WTC11 (cell line): ENCODE measurements around the gene MAST1. TPM values are rescaled to one million over a fixed set of nuclear protein-coding genes. Genes with fewer than 3 reads are reported as not detected.

Experiments
- FOXP1 ChIP-seq: sonication (generic); formaldehyde crosslinking; IDR thresholded peaks from 2 replicates; pipeline ENCODE4 v1.8.0; 2022; ENCODE audit warnings: missing genetic modification reagents, mild to moderate bottlenecking, moderate library complexity, borderline replicate concordance
- GRHL2 ChIP-seq: fragments of 250-450 bp; sonication (Bioruptor Pico); IDR thresholded peaks from 2 replicates; pipeline ENCODE4 v1.8.0; 2022; ENCODE audit warnings: mild to moderate bottlenecking, moderate library complexity; ENCODE audit not compliant: insufficient replicate concordance, severe bottlenecking
- IRF1 ChIP-seq: sonication (generic); formaldehyde crosslinking; IDR thresholded peaks from 2 replicates; pipeline ENCODE4 v1.8.0; 2023; ENCODE audit warnings: missing genetic modification reagents
- MYBL2 ChIP-seq: sonication (generic); formaldehyde crosslinking; IDR thresholded peaks from 2 replicates; pipeline ENCODE4 v1.8.1; 2023; ENCODE audit warnings: mild to moderate bottlenecking, moderate library complexity, missing genetic modification reagents
- NFE2L1 ChIP-seq: sonication (generic); formaldehyde crosslinking; IDR thresholded peaks from 2 replicates; pipeline ENCODE4 v1.8.1; 2023; ENCODE audit warnings: missing genetic modification reagents
- NFYB ChIP-seq: sonication (generic); formaldehyde crosslinking; conservative IDR thresholded peaks from 2 replicates; pipeline ENCODE4 v1.8.0; 2022; ENCODE audit warnings: low read depth, missing genetic modification reagents
- NR1H2 ChIP-seq: sonication (generic); formaldehyde crosslinking; IDR thresholded peaks from 2 replicates; pipeline ENCODE4 v1.9.0; 2021; ENCODE audit warnings: mild to moderate bottlenecking, moderate library complexity, missing genetic modification reagents
- RORB ChIP-seq: fragments of 250-450 bp; sonication (Bioruptor Pico); IDR thresholded peaks from 2 replicates; pipeline ENCODE4 v1.9.0; 2021; ENCODE audit warnings: mild to moderate bottlenecking
- STAT6 ChIP-seq: sonication (generic); formaldehyde crosslinking; conservative IDR thresholded peaks from 2 replicates; pipeline ENCODE4 v1.8.1; 2023; ENCODE audit warnings: mild to moderate bottlenecking, low read depth, missing genetic modification reagents, moderate library complexity
- TEAD4 ChIP-seq: sonication (generic); formaldehyde crosslinking; IDR thresholded peaks from 2 replicates; pipeline ENCODE4 v1.8.0; 2022; ENCODE audit warnings: mild to moderate bottlenecking, missing genetic modification reagents
- ZNF263 ChIP-seq: sonication (generic); formaldehyde crosslinking; IDR thresholded peaks from 2 replicates; pipeline ENCODE4 v1.8.1; 2022; ENCODE audit warnings: low read depth, mild to moderate bottlenecking, moderate library complexity, missing genetic modification reagents
- ZNF281 ChIP-seq: sonication (generic); formaldehyde crosslinking; IDR thresholded peaks from 2 replicates; pipeline ENCODE4 v1.8.0; 2023; ENCODE audit warnings: mild to moderate bottlenecking, missing genetic modification reagents
- ZSCAN18 ChIP-seq: fragments of 250-450 bp; sonication (Bioruptor Pico); IDR thresholded peaks from 2 replicates; pipeline ENCODE4 v2.1.2; 2022; ENCODE audit warnings: mild to moderate bottlenecking, moderate library complexity
- total RNA-seq: library from RNA; stranded (reverse); gene quantifications from 3 replicates; pipeline ENCODE4 v1.2.3, GENCODE V29; 2021
- TF ChIP-seq, protein P1 (sequence below): fragments of 200-600 bp; IDR thresholded peaks from 2 replicates; pipeline ENCODE4 v1.8.0; 2022; ENCODE audit warnings: antibody characterized with exemption
- TF ChIP-seq, protein P2 (sequence below): fragments of 250-450 bp; sonication (Bioruptor Pico); IDR thresholded peaks from 2 replicates; pipeline ENCODE4 v1.9.0; 2021; ENCODE audit warnings: mild to moderate bottlenecking
- TF ChIP-seq, protein P3 (sequence below): fragments of 250-450 bp; sonication (Bioruptor Pico); IDR thresholded peaks from 2 replicates; pipeline ENCODE4 v1.9.0; 2021; ENCODE audit warnings: mild to moderate bottlenecking, borderline replicate concordance
- TF ChIP-seq, protein P4 (sequence below): sonication (generic); formaldehyde crosslinking; IDR thresholded peaks from 2 replicates; pipeline ENCODE4 v1.8.1; 2023; ENCODE audit warnings: mild to moderate bottlenecking, missing genetic modification reagents, moderate library complexity
- TF ChIP-seq, protein P5 (sequence below): fragments of 250-450 bp; sonication (Bioruptor Pico); conservative IDR thresholded peaks from 2 replicates; pipeline ENCODE4 v1.9.0; 2021; ENCODE audit warnings: mild to moderate bottlenecking

Gene MAST1
- total RNA-seq, 1 experiment from 2014 or later: 24.3 TPM

GRCh38 chr19:12881172-12881808, 43.0 kb downstream of the MAST1 start, which contains the start of gene DNASE2 (continued):
- TF ChIP-seq IRF1 (CRISPR knock-in tag) (no peak), NR1H2 (CRISPR knock-in tag) (no peak), RORB (CRISPR knock-in tag) (no peak), GRHL2 (CRISPR knock-in tag) (no peak), NFYB (CRISPR knock-in tag) (no peak), STAT6 (no peak), FOXP1 (no peak), NFE2L1 (CRISPR knock-in tag) (no peak; the same call in 1 of the 2 replicates), TEAD4 (CRISPR knock-in tag) (no peak), MYBL2 (CRISPR knock-in tag) (no peak), ZNF263 (no peak), ZSCAN18 (CRISPR knock-in tag) (no peak), ZNF281 (CRISPR knock-in tag) (no peak)
- TF ChIP-seq, protein P1, sequence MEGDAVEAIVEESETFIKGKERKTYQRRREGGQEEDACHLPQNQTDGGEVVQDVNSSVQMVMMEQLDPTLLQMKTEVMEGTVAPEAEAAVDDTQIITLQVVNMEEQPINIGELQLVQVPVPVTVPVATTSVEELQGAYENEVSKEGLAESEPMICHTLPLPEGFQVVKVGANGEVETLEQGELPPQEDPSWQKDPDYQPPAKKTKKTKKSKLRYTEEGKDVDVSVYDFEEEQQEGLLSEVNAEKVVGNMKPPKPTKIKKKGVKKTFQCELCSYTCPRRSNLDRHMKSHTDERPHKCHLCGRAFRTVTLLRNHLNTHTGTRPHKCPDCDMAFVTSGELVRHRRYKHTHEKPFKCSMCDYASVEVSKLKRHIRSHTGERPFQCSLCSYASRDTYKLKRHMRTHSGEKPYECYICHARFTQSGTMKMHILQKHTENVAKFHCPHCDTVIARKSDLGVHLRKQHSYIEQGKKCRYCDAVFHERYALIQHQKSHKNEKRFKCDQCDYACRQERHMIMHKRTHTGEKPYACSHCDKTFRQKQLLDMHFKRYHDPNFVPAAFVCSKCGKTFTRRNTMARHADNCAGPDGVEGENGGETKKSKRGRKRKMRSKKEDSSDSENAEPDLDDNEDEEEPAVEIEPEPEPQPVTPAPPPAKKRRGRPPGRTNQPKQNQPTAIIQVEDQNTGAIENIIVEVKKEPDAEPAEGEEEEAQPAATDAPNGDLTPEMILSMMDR: no peak
- TF ChIP-seq, protein P2, sequence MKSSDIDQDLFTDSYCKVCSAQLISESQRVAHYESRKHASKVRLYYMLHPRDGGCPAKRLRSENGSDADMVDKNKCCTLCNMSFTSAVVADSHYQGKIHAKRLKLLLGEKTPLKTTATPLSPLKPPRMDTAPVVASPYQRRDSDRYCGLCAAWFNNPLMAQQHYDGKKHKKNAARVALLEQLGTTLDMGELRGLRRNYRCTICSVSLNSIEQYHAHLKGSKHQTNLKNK (CRISPR knock-in tag): no peak
- TF ChIP-seq, protein P3, sequence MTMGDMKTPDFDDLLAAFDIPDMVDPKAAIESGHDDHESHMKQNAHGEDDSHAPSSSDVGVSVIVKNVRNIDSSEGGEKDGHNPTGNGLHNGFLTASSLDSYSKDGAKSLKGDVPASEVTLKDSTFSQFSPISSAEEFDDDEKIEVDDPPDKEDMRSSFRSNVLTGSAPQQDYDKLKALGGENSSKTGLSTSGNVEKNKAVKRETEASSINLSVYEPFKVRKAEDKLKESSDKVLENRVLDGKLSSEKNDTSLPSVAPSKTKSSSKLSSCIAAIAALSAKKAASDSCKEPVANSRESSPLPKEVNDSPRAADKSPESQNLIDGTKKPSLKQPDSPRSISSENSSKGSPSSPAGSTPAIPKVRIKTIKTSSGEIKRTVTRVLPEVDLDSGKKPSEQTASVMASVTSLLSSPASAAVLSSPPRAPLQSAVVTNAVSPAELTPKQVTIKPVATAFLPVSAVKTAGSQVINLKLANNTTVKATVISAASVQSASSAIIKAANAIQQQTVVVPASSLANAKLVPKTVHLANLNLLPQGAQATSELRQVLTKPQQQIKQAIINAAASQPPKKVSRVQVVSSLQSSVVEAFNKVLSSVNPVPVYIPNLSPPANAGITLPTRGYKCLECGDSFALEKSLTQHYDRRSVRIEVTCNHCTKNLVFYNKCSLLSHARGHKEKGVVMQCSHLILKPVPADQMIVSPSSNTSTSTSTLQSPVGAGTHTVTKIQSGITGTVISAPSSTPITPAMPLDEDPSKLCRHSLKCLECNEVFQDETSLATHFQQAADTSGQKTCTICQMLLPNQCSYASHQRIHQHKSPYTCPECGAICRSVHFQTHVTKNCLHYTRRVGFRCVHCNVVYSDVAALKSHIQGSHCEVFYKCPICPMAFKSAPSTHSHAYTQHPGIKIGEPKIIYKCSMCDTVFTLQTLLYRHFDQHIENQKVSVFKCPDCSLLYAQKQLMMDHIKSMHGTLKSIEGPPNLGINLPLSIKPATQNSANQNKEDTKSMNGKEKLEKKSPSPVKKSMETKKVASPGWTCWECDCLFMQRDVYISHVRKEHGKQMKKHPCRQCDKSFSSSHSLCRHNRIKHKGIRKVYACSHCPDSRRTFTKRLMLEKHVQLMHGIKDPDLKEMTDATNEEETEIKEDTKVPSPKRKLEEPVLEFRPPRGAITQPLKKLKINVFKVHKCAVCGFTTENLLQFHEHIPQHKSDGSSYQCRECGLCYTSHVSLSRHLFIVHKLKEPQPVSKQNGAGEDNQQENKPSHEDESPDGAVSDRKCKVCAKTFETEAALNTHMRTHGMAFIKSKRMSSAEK (CRISPR knock-in tag): no peak
- TF ChIP-seq, protein P4, sequence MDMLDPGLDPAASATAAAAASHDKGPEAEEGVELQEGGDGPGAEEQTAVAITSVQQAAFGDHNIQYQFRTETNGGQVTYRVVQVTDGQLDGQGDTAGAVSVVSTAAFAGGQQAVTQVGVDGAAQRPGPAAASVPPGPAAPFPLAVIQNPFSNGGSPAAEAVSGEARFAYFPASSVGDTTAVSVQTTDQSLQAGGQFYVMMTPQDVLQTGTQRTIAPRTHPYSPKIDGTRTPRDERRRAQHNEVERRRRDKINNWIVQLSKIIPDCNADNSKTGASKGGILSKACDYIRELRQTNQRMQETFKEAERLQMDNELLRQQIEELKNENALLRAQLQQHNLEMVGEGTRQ (CRISPR knock-in tag): peak; percentile 76
- TF ChIP-seq, protein P5, sequence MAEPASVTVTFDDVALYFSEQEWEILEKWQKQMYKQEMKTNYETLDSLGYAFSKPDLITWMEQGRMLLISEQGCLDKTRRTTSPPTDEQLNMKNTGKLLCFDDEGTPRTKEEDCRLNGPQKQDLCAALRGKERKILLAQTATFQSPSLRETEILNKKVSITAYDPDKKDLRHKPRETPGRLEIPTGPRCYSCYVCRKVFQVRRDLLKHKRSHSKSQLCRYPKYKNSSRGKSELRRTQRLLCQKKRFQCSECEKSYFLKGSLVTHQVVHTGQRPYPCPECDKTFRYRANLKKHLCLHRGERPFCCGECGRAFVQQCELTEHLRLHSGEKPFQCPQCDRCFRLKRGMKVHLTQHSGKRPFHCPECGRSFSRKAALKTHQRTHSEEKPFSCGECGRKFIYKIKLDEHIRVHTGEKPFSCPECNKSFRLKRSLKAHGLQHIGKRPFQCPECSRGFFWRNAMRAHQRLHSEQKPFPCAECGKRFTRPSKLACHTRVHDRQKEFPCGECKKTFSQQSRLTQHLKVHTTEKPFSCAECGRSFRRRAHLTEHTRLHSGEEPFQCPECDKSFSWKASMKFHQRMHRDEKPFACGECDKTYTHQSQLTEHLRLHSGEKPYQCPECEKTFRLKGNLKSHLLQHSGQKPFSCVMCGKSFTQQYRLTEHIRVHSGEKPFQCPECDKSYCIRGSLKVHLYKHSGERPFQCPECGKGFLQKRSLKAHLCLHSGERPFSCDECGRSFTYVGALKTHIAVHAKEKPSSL (CRISPR knock-in tag): no peak
